A673 (cell line): Measurements from ENCODE around the gene VAV2. TPM values are rescaled to one million over a fixed set of nuclear protein-coding genes. Genes with fewer than 3 reads are reported as not detected.

ENCODE experiments used
- BruUV-seq: library from RNA; stranded (reverse); fragments of 400-500 nt; replicated peaks from 2 replicates; lab custom pipeline; 2021; lab: Mats Ljungman, UMichigan
- CTCF ChIA-PET: fragments of 300-600 bp; sonication (Branson Sonifier 250); formaldehyde crosslinking; loops from one replicate; lab custom pipeline; 2022; ENCODE audit warnings: antibody characterized with exemption; lab: Charles Lee
- POLR2A ChIA-PET: fragments of 300-600 bp; sonication (Branson Sonifier 250); formaldehyde crosslinking; loops from one replicate; lab custom pipeline; 2022; ENCODE audit warnings: antibody characterized with exemption; ENCODE audit not compliant: low non-redundant PET; lab: Charles Lee
- DNase-seq: peaks from one replicate; pipeline ENCODE4 v3.0.0-alpha.2; 2015; ENCODE audit warnings: low spot score
- H3K27ac ChIP-seq: fragments of 200-600 bp; sonication (generic); 2 replicates; pipeline ENCODE4 v1.5.1; 2016; ENCODE audit warnings: mixed run types, low read depth, mild to moderate bottlenecking, mixed read lengths, antibody characterized with exemption, low read length; ENCODE audit not compliant: poor library complexity, severe bottlenecking
- H3K27me3 ChIP-seq: fragments of 200-600 bp; sonication (generic); replicated peaks from 2 replicates; pipeline ENCODE4 v1.6.1; 2017; ENCODE audit warnings: mixed run types, low read depth, mild to moderate bottlenecking, mixed read lengths, antibody characterized with exemption, low read length; ENCODE audit not compliant: insufficient read depth, poor library complexity
- H3K36me3 ChIP-seq: fragments of 200-600 bp; sonication (generic); 2 replicates; pipeline ENCODE4 v1.6.1; 2016; ENCODE audit warnings: mixed run types, mild to moderate bottlenecking, mixed read lengths, antibody characterized with exemption, low read length; ENCODE audit not compliant: insufficient read depth, poor library complexity, severe bottlenecking
- H3K4me1 ChIP-seq: fragments of 200-600 bp; sonication (generic); 2 replicates; pipeline ENCODE4 v1.6.1; 2017; ENCODE audit warnings: mixed run types, mild to moderate bottlenecking, mixed read lengths, antibody characterized with exemption, low read length; ENCODE audit not compliant: insufficient read depth, poor library complexity, severe bottlenecking
- H3K4me3 ChIP-seq: fragments of 200-600 bp; sonication (generic); 2 replicates; pipeline ENCODE4 v1.5.1; 2016; ENCODE audit warnings: low read depth, mixed run types, mild to moderate bottlenecking, mixed read lengths, low read length; ENCODE audit not compliant: poor library complexity, severe bottlenecking
- H3K9me3 ChIP-seq: fragments of 200-600 bp; sonication (generic); 2 replicates; pipeline ENCODE4 v1.6.1; 2016; ENCODE audit warnings: mixed run types, low read depth, mild to moderate bottlenecking, mixed read lengths, antibody characterized with exemption, low read length; ENCODE audit not compliant: poor library complexity, severe bottlenecking
- EZH2 ChIP-seq: fragments of 200-600 bp; sonication (generic); IDR thresholded peaks from 2 replicates; pipeline ENCODE4 v1.6.1; 2017; ENCODE audit warnings: borderline replicate concordance, low read depth, mild to moderate bottlenecking, mixed read lengths, antibody characterized with exemption, low read length; ENCODE audit not compliant: poor library complexity, severe bottlenecking
- intact Hi-C: fragments of 100-400 bp; cut with micrococcal nuclease; formaldehyde crosslinking; loops from one replicate; pipeline ENCODE4 v1.10.0; 2022; ENCODE audit not compliant: unreplicated experiment
- total RNA-seq: library from RNA; stranded (reverse); gene quantifications from 2 replicates; pipeline ENCODE4 v1.2.3, GENCODE V29; 2021
- TF ChIP-seq, protein P1 (sequence below): fragments of 300-800, 200-600 bp; sonication (generic); conservative IDR thresholded peaks from 2 replicates; pipeline ENCODE4 v1.5.1; 2017; ENCODE audit warnings: low read depth, mild to moderate bottlenecking, antibody characterized with exemption, low read length, moderate library complexity, mixed read lengths

Gene VAV2
- total RNA-seq, 1 experiment from 2014 or later = 16.4 TPM

DNA sequence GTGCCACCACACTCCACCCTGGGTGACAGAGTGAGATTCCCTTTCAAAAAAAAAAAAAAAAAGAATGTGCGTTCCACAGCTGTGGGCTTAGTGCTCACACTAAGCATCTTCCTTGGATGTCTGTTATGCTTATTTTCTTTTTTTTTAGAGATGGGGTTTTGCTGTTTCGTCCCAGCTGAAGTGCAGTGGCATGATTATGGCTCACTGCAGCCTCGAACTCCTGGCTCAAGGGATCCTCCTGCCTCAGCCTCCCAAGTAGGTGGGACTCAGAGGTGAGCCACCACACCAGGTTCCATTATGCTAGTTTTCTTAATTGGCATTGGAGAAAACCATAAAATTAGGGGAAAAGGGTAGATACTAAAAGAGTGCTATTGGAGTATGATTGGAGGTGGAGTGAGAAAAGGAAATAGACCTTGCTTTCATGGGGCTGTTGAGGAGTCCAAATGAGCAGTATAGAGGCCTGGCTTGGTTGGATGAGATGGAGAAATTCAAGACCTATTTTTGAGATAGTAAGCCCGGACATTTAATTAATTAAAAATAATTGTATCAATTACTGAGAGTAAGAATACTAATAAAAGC is 32.2 kb upstream of the VAV2 start:
- DNase-seq = no peak
- Histone ChIP-seq H3K4me1 (no peaks in the 10 kb centered on the region), H3K27me3 (no peaks in the 10 kb centered on the region), H3K9me3 (no peaks in the 10 kb centered on the region), H3K27ac (no peak overlapping the region), H3K36me3 (no peaks in the 10 kb centered on the region), H3K4me3 (peak overlapping the region; percentile 25)
- ChIA-PET CTCF (interaction anchor here (0.6 to 0.7 kb wide), 3 partner anchors 29 to 410 kb away, joined by 4 to 5 read pairs (median 4); no protein-coding TSS in a partner anchor), POLR2A (interaction anchor here (0.6 to 0.8 kb wide), 4 partner anchors 68 to 811 kb away, joined by 3 to 5 read pairs (median 5); partner anchors contain the start of gene WDR5)
- intact Hi-C loops = no loop called here
- BruUV-seq = no TSS peak
- TF ChIP-seq, protein P1, sequence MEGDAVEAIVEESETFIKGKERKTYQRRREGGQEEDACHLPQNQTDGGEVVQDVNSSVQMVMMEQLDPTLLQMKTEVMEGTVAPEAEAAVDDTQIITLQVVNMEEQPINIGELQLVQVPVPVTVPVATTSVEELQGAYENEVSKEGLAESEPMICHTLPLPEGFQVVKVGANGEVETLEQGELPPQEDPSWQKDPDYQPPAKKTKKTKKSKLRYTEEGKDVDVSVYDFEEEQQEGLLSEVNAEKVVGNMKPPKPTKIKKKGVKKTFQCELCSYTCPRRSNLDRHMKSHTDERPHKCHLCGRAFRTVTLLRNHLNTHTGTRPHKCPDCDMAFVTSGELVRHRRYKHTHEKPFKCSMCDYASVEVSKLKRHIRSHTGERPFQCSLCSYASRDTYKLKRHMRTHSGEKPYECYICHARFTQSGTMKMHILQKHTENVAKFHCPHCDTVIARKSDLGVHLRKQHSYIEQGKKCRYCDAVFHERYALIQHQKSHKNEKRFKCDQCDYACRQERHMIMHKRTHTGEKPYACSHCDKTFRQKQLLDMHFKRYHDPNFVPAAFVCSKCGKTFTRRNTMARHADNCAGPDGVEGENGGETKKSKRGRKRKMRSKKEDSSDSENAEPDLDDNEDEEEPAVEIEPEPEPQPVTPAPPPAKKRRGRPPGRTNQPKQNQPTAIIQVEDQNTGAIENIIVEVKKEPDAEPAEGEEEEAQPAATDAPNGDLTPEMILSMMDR = no peak
- no peak for TF ChIP-seq EZH2

DNA sequence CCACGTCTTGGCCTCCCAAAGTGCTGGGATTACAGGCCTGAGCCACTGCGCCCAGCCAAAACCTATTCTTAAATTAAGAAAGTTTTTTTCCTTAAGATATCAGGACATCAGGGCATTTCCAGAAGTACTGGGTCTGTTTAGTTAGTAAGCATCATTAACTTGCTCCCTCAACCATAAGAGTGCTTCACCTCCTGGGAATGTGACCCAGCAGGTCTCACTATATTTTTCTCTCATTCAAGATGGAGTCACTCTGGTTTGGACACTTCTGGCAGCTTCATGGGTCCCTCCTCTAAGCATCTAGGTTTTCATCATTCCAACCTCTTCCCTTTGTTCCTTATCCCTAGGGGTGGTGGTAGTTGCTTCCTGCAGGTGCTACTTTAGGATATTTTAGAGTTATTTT is 22.8 kb upstream of the VAV2 start:
- CTCF ChIA-PET = no interaction called here
- Histone ChIP-seq H3K4me3 (no peak overlapping the region), H3K27ac (no peak overlapping the region), H3K27me3 (no peaks in the 10 kb centered on the region), H3K9me3 (peaks cover 7% of the 10 kb centered on the region), H3K36me3 (no peaks in the 10 kb centered on the region), H3K4me1 (no peaks in the 10 kb centered on the region)
- POLR2A ChIA-PET = no interaction called here
- DNase-seq = no peak
- no TSS peak for BruUV-seq
- intact Hi-C loops = no loop called here
- TF ChIP-seq, protein P1 = no peak
- TF ChIP-seq EZH2 = no peak

DNA sequence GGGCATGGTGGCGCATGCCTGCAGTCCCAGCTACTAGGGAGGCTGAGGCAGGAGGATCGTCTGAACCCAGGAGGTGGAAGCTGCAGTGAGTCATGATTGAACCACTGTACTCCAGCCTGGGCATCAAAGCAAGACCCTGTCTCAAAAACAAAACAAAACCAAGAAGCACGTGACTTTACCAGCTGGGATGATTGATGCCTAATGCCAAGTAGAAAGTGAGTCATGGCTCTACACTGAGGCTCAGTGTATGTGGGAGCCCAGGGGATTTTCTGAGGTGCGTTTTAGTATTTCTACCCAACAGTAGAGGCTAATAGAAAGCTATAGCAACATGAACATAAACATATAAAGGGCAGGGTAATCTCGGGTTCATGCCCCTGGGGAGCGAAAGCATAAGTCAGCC is 19.3 kb upstream of the VAV2 start:
- no TSS peak for BruUV-seq

More for the DNA sequence above, 19.3 kb upstream of the VAV2 start:
- no peak for DNase-seq
- POLR2A ChIA-PET = no interaction called here
- intact Hi-C loops = no loop called here
- H3K36me3 ChIP-seq = no peaks in the 10 kb centered on the region
- H3K27ac ChIP-seq = no peak overlapping the region
- H3K9me3 ChIP-seq = peaks cover 7% of the 10 kb centered on the region
- no peak for TF ChIP-seq EZH2
- CTCF ChIA-PET = no interaction called here
- no peaks in the 10 kb centered on the region for H3K27me3 ChIP-seq
- no peak overlapping the region for H3K4me3 ChIP-seq
- H3K4me1 ChIP-seq = no peaks in the 10 kb centered on the region
